WTC11 (cell line): ENCODE data around the gene COX14. TPM values are rescaled to one million over a fixed set of nuclear protein-coding genes. Genes with fewer than 3 reads are reported as not detected.

Experiments
- ATAC-seq: fragments of 200-7000 bp; cut with Tn5 transposase; 2 replicates; pipeline ENCODE4 v1.10.0; 2021; ENCODE audit warnings: mild to moderate bottlenecking, moderate library complexity
- CTCF ChIA-PET: fragments of 300-600 bp; sonication (Branson Sonifier 250); formaldehyde crosslinking; loops from one replicate; lab custom pipeline; 2021; ENCODE audit warnings: antibody characterized with exemption; lab: Charles Lee
- POLR2A ChIA-PET: fragments of 350-600 bp; sonication (Branson Sonifier 250); formaldehyde crosslinking; loops from one replicate; lab custom pipeline; 2021; ENCODE audit warnings: antibody characterized with exemption; lab: Charles Lee
- DNase-seq: peaks from one replicate; pipeline ENCODE4 v3.0.0; 2021; ENCODE audit warnings: low spot score
- H3K27ac Mint-ChIP-seq: 2 replicates; pipeline ENCODE4 v1.8.0; 2021; ENCODE audit warnings: mixed read lengths
- H3K27me3 Mint-ChIP-seq: 2 replicates; pipeline ENCODE4 v1.8.0; 2021; ENCODE audit warnings: low read depth, mild to moderate bottlenecking, moderate library complexity, mixed read lengths
- H3K36me3 Mint-ChIP-seq: 2 replicates; pipeline ENCODE4 v1.8.0; 2021; ENCODE audit warnings: mixed read lengths
- H3K4me1 Mint-ChIP-seq: 2 replicates; pipeline ENCODE4 v1.8.0; 2022; ENCODE audit warnings: mixed read lengths
- H3K4me3 Mint-ChIP-seq: 2 replicates; pipeline ENCODE4 v1.8.0; 2021; ENCODE audit warnings: mild to moderate bottlenecking, moderate library complexity, mixed read lengths
- H3K9me3 Mint-ChIP-seq: 2 replicates; pipeline ENCODE4 v1.8.0; 2021; ENCODE audit warnings: mixed read lengths
- ATF2 ChIP-seq: sonication (generic); formaldehyde crosslinking; IDR thresholded peaks from 2 replicates; pipeline ENCODE4 v1.8.1; 2022; ENCODE audit warnings: low read depth, missing genetic modification reagents, borderline replicate concordance
- E2F4 ChIP-seq: sonication (generic); formaldehyde crosslinking; IDR thresholded peaks from 2 replicates; pipeline ENCODE4 v1.8.1; 2022; ENCODE audit warnings: low read depth, mild to moderate bottlenecking, moderate library complexity, missing genetic modification reagents, borderline replicate concordance
- ELF4 ChIP-seq: sonication (generic); formaldehyde crosslinking; IDR thresholded peaks from 2 replicates; pipeline ENCODE4 v1.8.1; 2022; ENCODE audit warnings: low read depth, mild to moderate bottlenecking, moderate library complexity, missing genetic modification reagents
- ERG ChIP-seq: fragments of 250-450 bp; sonication (Bioruptor Pico); IDR thresholded peaks from 2 replicates; pipeline ENCODE4 v1.8.0; 2021; ENCODE audit warnings: mild to moderate bottlenecking
- ESRRA ChIP-seq: sonication (generic); formaldehyde crosslinking; IDR thresholded peaks from 2 replicates; pipeline ENCODE4 v1.8.1; 2022; ENCODE audit warnings: mild to moderate bottlenecking, missing genetic modification reagents, borderline replicate concordance
- FOXP1 ChIP-seq: sonication (generic); formaldehyde crosslinking; IDR thresholded peaks from 2 replicates; pipeline ENCODE4 v1.8.0; 2022; ENCODE audit warnings: missing genetic modification reagents, mild to moderate bottlenecking, moderate library complexity, borderline replicate concordance
- HMGA2 ChIP-seq: fragments of 250-450 bp; sonication (Bioruptor Pico); IDR thresholded peaks from 2 replicates; pipeline ENCODE4 v1.4.0; 2021; ENCODE audit warnings: mild to moderate bottlenecking, moderate library complexity
- NFE2L1 ChIP-seq: sonication (generic); formaldehyde crosslinking; IDR thresholded peaks from 2 replicates; pipeline ENCODE4 v1.8.1; 2023; ENCODE audit warnings: missing genetic modification reagents
- NR1H2 ChIP-seq: sonication (generic); formaldehyde crosslinking; IDR thresholded peaks from 2 replicates; pipeline ENCODE4 v1.9.0; 2021; ENCODE audit warnings: mild to moderate bottlenecking, moderate library complexity, missing genetic modification reagents
- SMAD4 ChIP-seq: sonication (generic); formaldehyde crosslinking; IDR thresholded peaks from 2 replicates; pipeline ENCODE4 v1.8.0; 2022; ENCODE audit warnings: mild to moderate bottlenecking, missing genetic modification reagents
- SOX15 ChIP-seq: fragments of 250-450 bp; sonication (Bioruptor Pico); IDR thresholded peaks from 2 replicates; pipeline ENCODE4 v1.9.0; 2021; ENCODE audit warnings: mild to moderate bottlenecking
- TCF7 ChIP-seq: sonication (generic); formaldehyde crosslinking; IDR thresholded peaks from 2 replicates; pipeline ENCODE4 v1.8.0; 2022; ENCODE audit warnings: mild to moderate bottlenecking, low read depth, missing genetic modification reagents, moderate library complexity
- ZNF121 ChIP-seq: sonication (generic); formaldehyde crosslinking; IDR thresholded peaks from 2 replicates; pipeline ENCODE4 v1.8.0; 2023; ENCODE audit warnings: missing genetic modification reagents
- ZNF138 ChIP-seq: sonication (generic); formaldehyde crosslinking; conservative IDR thresholded peaks from 2 replicates; pipeline ENCODE4 v1.8.1; 2022; ENCODE audit warnings: mild to moderate bottlenecking, moderate library complexity, missing genetic modification reagents
- ZNF263 ChIP-seq: sonication (generic); formaldehyde crosslinking; IDR thresholded peaks from 2 replicates; pipeline ENCODE4 v1.8.1; 2022; ENCODE audit warnings: low read depth, mild to moderate bottlenecking, moderate library complexity, missing genetic modification reagents
- ZNF423 ChIP-seq: fragments of 250-450 bp; sonication (Bioruptor Pico); IDR thresholded peaks from 2 replicates; pipeline ENCODE4 v2.1.2; 2022; ENCODE audit warnings: mild to moderate bottlenecking, moderate library complexity
- ZNF671 ChIP-seq: fragments of 250-450 bp; sonication (Bioruptor Pico); IDR thresholded peaks from 2 replicates; pipeline ENCODE4 v1.8.0; 2021; ENCODE audit warnings: mild to moderate bottlenecking
- total RNA-seq: library from RNA; stranded (reverse); gene quantifications from 3 replicates; pipeline ENCODE4 v1.2.3, GENCODE V29; 2021
- TF ChIP-seq, protein P1 (sequence below): fragments of 250-450 bp; sonication (Bioruptor Pico); IDR thresholded peaks from 2 replicates; pipeline ENCODE4 v1.9.0; 2021; ENCODE audit warnings: mild to moderate bottlenecking
- TF ChIP-seq, protein P2 (sequence below): sonication (generic); formaldehyde crosslinking; IDR thresholded peaks from 2 replicates; pipeline ENCODE4 v1.8.1; 2023; ENCODE audit warnings: mild to moderate bottlenecking, missing genetic modification reagents, moderate library complexity
- TF ChIP-seq, protein P3 (sequence below): fragments of 200-600 bp; IDR thresholded peaks from 2 replicates; pipeline ENCODE4 v1.8.0; 2022; ENCODE audit warnings: antibody characterized with exemption
- TF ChIP-seq, protein P4 (sequence below): sonication (generic); formaldehyde crosslinking; conservative IDR thresholded peaks from 2 replicates; pipeline ENCODE4 v1.8.1; 2023; ENCODE audit warnings: mild to moderate bottlenecking, low read depth, missing genetic modification reagents, moderate library complexity

Gene COX14
- total RNA-seq, 1 experiment from 2014 or later = 41.4 TPM

GRCh38 chr12:50100561-50100960 is 11.5 kb upstream of the COX14 start:
- Mint-ChIP-seq H3K4me3 (no peak overlapping the region), H3K9me3 (no peaks in the 10 kb centered on the region), H3K36me3 (peaks cover 56% of the 10 kb centered on the region), H3K27ac (peak overlapping the region; percentile 81), H3K4me1 (peaks cover 30% of the 10 kb centered on the region), H3K27me3 (no peaks in the 10 kb centered on the region)
- DNase-seq = no peak
- ATAC-seq = no peak
- POLR2A ChIA-PET = interaction anchor here (0.5 to 1.9 kb wide), 4 partner anchors 11 to 122 kb away, joined by 4 to 14 read pairs (median 4); partner anchors contain the start of genes COX14 and SMARCD1
- no peak for TF ChIP-seq FOXP1 (CRISPR knock-in tag)
- TF ChIP-seq HMGA2 = no peak
- TF ChIP-seq ELF4 (CRISPR knock-in tag) = no peak
- no peak for TF ChIP-seq ZNF121 (CRISPR knock-in tag)
- TF ChIP-seq ZNF138 (CRISPR knock-in tag) = no peak
- no peak for TF ChIP-seq TCF7 (CRISPR knock-in tag)
- TF ChIP-seq ZNF671 (CRISPR knock-in tag) = no peak
- TF ChIP-seq, protein P1, sequence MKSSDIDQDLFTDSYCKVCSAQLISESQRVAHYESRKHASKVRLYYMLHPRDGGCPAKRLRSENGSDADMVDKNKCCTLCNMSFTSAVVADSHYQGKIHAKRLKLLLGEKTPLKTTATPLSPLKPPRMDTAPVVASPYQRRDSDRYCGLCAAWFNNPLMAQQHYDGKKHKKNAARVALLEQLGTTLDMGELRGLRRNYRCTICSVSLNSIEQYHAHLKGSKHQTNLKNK (CRISPR knock-in tag) = no peak
- TF ChIP-seq ERG (CRISPR knock-in tag) = no peak
- TF ChIP-seq, protein P2, sequence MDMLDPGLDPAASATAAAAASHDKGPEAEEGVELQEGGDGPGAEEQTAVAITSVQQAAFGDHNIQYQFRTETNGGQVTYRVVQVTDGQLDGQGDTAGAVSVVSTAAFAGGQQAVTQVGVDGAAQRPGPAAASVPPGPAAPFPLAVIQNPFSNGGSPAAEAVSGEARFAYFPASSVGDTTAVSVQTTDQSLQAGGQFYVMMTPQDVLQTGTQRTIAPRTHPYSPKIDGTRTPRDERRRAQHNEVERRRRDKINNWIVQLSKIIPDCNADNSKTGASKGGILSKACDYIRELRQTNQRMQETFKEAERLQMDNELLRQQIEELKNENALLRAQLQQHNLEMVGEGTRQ (CRISPR knock-in tag) = no peak
- TF ChIP-seq NFE2L1 (CRISPR knock-in tag) = no peak
- no peak for TF ChIP-seq SMAD4 (CRISPR knock-in tag)
- TF ChIP-seq E2F4 (CRISPR knock-in tag) = no peak
- no peak for TF ChIP-seq ATF2 (CRISPR knock-in tag)
- TF ChIP-seq ESRRA = no peak
- no peak for TF ChIP-seq ZNF423 (CRISPR knock-in tag)
- TF ChIP-seq ZNF263 (CRISPR knock-in tag) = no peak
- no peak for TF ChIP-seq SOX15
- CTCF ChIA-PET = interaction anchor here (0.7 to 4.8 kb wide), 14 partner anchors 11 to 827 kb away, joined by 3 to 165 read pairs (median 4); partner anchors contain the start of genes CERS5, COX14, LIMA1 and SMARCD1

- Mint-ChIP-seq H3K27ac (peak overlapping the region; percentile 97), H3K27me3 (no peaks in the 10 kb centered on the region), H3K4me1 (peaks cover 30% of the 10 kb centered on the region), H3K4me3 (no peak overlapping the region), H3K36me3 (peaks cover 45% of the 10 kb centered on the region), H3K9me3 (no peaks in the 10 kb centered on the region)
- CTCF ChIA-PET = interaction anchor here (0.7 to 4.8 kb wide), 24 partner anchors 10 to 240 kb away, joined by 3 to 165 read pairs (median 5); partner anchors contain the start of genes CERS5, COX14, LIMA1 and SMARCD1
- peak; percentile 79 for ATAC-seq
- DNase-seq = peak; percentile 32
- POLR2A ChIA-PET = interaction anchor here (0.6 to 1.9 kb wide), 3 partner anchors 9 to 65 kb away, joined by 3 to 14 read pairs (median 4); partner anchors contain the start of genes CERS5, COX14 and SMARCD1
- TF ChIP-seq, protein P3, sequence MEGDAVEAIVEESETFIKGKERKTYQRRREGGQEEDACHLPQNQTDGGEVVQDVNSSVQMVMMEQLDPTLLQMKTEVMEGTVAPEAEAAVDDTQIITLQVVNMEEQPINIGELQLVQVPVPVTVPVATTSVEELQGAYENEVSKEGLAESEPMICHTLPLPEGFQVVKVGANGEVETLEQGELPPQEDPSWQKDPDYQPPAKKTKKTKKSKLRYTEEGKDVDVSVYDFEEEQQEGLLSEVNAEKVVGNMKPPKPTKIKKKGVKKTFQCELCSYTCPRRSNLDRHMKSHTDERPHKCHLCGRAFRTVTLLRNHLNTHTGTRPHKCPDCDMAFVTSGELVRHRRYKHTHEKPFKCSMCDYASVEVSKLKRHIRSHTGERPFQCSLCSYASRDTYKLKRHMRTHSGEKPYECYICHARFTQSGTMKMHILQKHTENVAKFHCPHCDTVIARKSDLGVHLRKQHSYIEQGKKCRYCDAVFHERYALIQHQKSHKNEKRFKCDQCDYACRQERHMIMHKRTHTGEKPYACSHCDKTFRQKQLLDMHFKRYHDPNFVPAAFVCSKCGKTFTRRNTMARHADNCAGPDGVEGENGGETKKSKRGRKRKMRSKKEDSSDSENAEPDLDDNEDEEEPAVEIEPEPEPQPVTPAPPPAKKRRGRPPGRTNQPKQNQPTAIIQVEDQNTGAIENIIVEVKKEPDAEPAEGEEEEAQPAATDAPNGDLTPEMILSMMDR = peak; percentile 23; the same call in 1 of the 2 replicates
- TF ChIP-seq NFE2L1 (CRISPR knock-in tag) (no peak), NR1H2 (CRISPR knock-in tag) (no peak)
- TF ChIP-seq, protein P4, sequence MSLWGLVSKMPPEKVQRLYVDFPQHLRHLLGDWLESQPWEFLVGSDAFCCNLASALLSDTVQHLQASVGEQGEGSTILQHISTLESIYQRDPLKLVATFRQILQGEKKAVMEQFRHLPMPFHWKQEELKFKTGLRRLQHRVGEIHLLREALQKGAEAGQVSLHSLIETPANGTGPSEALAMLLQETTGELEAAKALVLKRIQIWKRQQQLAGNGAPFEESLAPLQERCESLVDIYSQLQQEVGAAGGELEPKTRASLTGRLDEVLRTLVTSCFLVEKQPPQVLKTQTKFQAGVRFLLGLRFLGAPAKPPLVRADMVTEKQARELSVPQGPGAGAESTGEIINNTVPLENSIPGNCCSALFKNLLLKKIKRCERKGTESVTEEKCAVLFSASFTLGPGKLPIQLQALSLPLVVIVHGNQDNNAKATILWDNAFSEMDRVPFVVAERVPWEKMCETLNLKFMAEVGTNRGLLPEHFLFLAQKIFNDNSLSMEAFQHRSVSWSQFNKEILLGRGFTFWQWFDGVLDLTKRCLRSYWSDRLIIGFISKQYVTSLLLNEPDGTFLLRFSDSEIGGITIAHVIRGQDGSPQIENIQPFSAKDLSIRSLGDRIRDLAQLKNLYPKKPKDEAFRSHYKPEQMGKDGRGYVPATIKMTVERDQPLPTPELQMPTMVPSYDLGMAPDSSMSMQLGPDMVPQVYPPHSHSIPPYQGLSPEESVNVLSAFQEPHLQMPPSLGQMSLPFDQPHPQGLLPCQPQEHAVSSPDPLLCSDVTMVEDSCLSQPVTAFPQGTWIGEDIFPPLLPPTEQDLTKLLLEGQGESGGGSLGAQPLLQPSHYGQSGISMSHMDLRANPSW (CRISPR knock-in tag) = no peak
These were observed 10.4 kb upstream of the COX14 start for GRCh38 chr12:50101663-50102062.
